HG03565 (cell line): Measurements from ENCODE around the gene HOPX.
"Not testable (repeated sequence)": the region's sequence is repeated elsewhere in the genome, so short reads cannot be mapped to it uniquely, and the experiment has no call there.

Experiments used
- ATAC-seq: cut with Tn5 transposase; IDR thresholded peaks from one replicate; pipeline ENCODE4 v1.9.1; 2021; ENCODE audit warnings: mild to moderate bottlenecking, moderate library complexity; ENCODE audit not compliant: unreplicated experiment

The HOPX gene

GRCh38 chr4:56681158-56681852 is at the start of gene HOPX:
Gene HOPX (minus strand): TSS chr4:56681296. CDS start chr4:56657816, 23,480 bp downstream.
- ATAC-seq = peak; percentile 85

- no peak for ATAC-seq
Measured at GRCh38 chr4:56730097-56730496, 49.0 kb upstream of the HOPX start.

GRCh38 chr4:56728512-56728911 is 47.4 kb upstream of the HOPX start:
- no peak for ATAC-seq

GRCh38 chr4:56727150-56727549 is 46.1 kb upstream of the HOPX start:
- no peak for ATAC-seq

- ATAC-seq = not testable (repeated sequence)
Measured at GRCh38 chr4:56726593-56726992, 45.5 kb upstream of the HOPX start.

- no peak for ATAC-seq
Measured at GRCh38 chr4:56723659-56724230, 42.6 kb upstream of the HOPX start.

- no peak for ATAC-seq
Measured at GRCh38 chr4:56723201-56723605, 42.1 kb upstream of the HOPX start.

GRCh38 chr4:56708146-56708545 is 27.1 kb upstream of the HOPX start:
- ATAC-seq = no peak

GRCh38 chr4:56705966-56706365 is 24.9 kb upstream of the HOPX start:
- ATAC-seq = no peak

- ATAC-seq = no peak
Measured at GRCh38 chr4:56705334-56705733, 24.2 kb upstream of the HOPX start.

GRCh38 chr4:56704089-56704871 is 23.2 kb upstream of the HOPX start:
- no peak for ATAC-seq

- no peak for ATAC-seq
Measured at GRCh38 chr4:56703378-56703777, 22.3 kb upstream of the HOPX start.

GRCh38 chr4:56701644-56702043 is 20.5 kb upstream of the HOPX start:
- no peak for ATAC-seq

GRCh38 chr4:56701161-56701480 is 20.0 kb upstream of the HOPX start:
- no peak for ATAC-seq

GRCh38 chr4:56699537-56700105 is 18.5 kb upstream of the HOPX start:
- ATAC-seq = no peak

- ATAC-seq = no peak
Measured at GRCh38 chr4:56698329-56698728, 17.2 kb upstream of the HOPX start.

- ATAC-seq = no peak
Measured at GRCh38 chr4:56696056-56696455, 15.0 kb upstream of the HOPX start.

- ATAC-seq = not testable (repeated sequence)
Measured at GRCh38 chr4:56693476-56693875, 12.4 kb upstream of the HOPX start.

- ATAC-seq = no peak
Measured at GRCh38 chr4:56692576-56692975, 11.5 kb upstream of the HOPX start.

GRCh38 chr4:56691425-56691824 is 10.3 kb upstream of the HOPX start:
- ATAC-seq = no peak

- ATAC-seq = no peak
Measured at GRCh38 chr4:56690393-56690792, 9.3 kb upstream of the HOPX start.
